GM13977 (cell line): ENCODE data around the gene IL1RL1.
A peak's percentile ranks its signal among the peaks of the same experiment; 100 is the strongest.

ENCODE experiments used
- DNase-seq: peaks from one replicate; pipeline ENCODE4 v3.0.0; 2012; ENCODE audit warnings: low spot score
- CTCF ChIP-seq: IDR thresholded peaks from 2 replicates; pipeline ENCODE4 v1.5.1; 2012; ENCODE audit warnings: mild to moderate bottlenecking, control low read depth; ENCODE audit not compliant: insufficient read depth; ENCODE audit errors: extremely low read depth, missing control alignments
- in situ Hi-C: fragments of 300-500 bp; cut with MboI; formaldehyde crosslinking; loops from one replicate; pipeline ENCODE4 v1.12.0; 2022; ENCODE audit warnings: low sequenced_read_pairs, low pct_unique_long_range_greater_than_20kb, mixed read lengths, inconsistent platforms; ENCODE audit not compliant: unreplicated experiment

IL1RL1 gene

DNA sequence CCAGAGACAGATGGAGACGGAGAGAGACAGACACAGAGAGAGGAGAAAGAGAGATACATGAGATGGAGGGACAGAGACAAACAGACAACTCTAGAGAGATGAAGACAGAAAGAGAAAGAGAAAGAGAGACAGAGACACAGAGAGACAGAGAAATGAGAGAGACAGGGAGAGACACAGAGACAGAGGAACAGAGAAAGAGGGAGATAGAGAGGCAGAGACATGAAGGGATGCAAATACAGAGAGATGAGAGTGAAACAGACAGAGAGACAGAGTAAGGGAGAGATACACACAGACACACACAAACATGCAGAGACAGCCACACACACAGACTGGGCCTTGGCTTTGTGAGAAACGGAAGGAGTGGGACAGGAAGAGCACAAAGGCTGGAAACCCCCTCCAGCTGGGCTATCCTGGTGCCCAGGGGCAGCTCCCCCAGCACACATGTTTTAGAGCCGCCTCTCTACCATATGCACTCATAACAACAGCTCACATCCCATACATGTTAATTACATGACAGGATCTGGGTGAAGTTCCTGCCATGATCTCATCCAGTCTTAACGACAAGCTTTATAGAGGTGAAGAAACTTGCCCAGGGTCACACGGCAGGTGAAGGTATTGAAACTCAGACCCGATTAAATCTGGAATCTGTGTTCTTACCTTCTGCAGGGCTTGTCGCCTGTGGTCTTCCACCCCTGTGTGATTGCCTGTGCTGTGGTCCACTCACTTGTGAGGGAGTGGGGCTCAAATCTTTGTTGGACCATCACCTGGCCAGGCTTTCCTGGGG, 76.6 kb downstream of the IL1RL1 start:
- no peak for TF ChIP-seq CTCF
- peak; percentile 64 for DNase-seq
- in situ Hi-C loops = no loop called here

DNA sequence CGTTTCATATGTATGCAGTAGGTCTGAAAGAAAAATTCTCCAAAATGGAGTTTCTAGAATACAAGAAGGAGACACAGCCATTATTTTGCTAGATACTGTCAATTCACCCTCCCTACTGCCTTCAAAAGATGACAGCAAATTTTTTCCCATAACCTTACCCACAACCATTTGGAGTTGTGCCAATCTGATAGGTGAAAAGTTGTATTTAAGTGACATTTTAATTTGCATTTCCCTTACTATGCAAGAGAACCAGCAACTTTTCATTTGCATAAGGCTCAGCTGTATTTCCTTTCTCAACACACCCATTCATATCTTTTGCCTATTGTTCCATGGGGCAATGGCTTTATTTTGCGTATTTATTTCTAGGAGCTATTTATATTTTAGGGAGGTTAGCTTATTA, 80.2 kb downstream of the IL1RL1 start:
- in situ Hi-C loops = no loop called here
- DNase-seq = no peak
- no peak for TF ChIP-seq CTCF

GRCh38 chr2:102392096-102392495, 80.7 kb downstream of the IL1RL1 start:
- TF ChIP-seq CTCF = no peak
- no peak for DNase-seq
- in situ Hi-C loops = no loop called here

GRCh38 chr2:102392942-102393341, 81.6 kb downstream of the IL1RL1 start:
- in situ Hi-C loops = no loop called here
- TF ChIP-seq CTCF = no peak
- no peak for DNase-seq

GRCh38 chr2:102396012-102396411, 84.6 kb downstream of the IL1RL1 start:
- TF ChIP-seq CTCF = no peak
- no peak for DNase-seq
- in situ Hi-C loops = no loop called here

- no peak for TF ChIP-seq CTCF
- DNase-seq = no peak
- in situ Hi-C loops = no loop called here
Measured at GRCh38 chr2:102397209-102397608, 85.8 kb downstream of the IL1RL1 start.
